ENCODE results near the gene SRL. TPM values are rescaled to one million over a fixed set of nuclear protein-coding genes. Genes with fewer than 3 reads are reported as not detected.

The SRL gene
- total and polyA plus RNA-seq, 2 experiments from 2014 or later, result 1.1 TPM; not detected in 1

GRCh38 chr16:4220358-4220757, 21.5 kb downstream of the SRL start:
- no peak overlapping the region for H2AFZ ChIP-seq
- no peak overlapping the region for H3K4me2 ChIP-seq
- no peaks in the 10 kb centered on the region for H3K9me3 ChIP-seq (ENCODE audit: low read depth)
- H3K36me3 ChIP-seq (replicated peaks; ENCODE audit: insufficient read depth, low read depth), result no peaks in the 10 kb centered on the region
- H3K4me3 ChIP-seq, result no peak overlapping the region
- peaks cover 27% of the 10 kb centered on the region for H3K4me1 ChIP-seq (ENCODE audit: insufficient read depth)
- no peaks in the 10 kb centered on the region for H4K20me1 ChIP-seq (ENCODE audit: insufficient read depth, poor library complexity, severe bottlenecking)
- DNase-seq (ENCODE audit: low spot score), result no peak
- H3K79me2 ChIP-seq, result no peaks in the 10 kb centered on the region
- TF ChIP-seq CTCF (IDR thresholded peaks at IDR 0.05; ENCODE audit: poor library complexity), result no peak
- no peak for TF ChIP-seq EZH2 (IDR thresholded peaks at IDR 0.05; ENCODE audit: borderline replicate concordance)
- TF ChIP-seq EZH2phosphoT487 (IDR thresholded peaks at IDR 0.05; ENCODE audit: low read depth, severe bottlenecking, unreplicated experiment), result no peak
- no peaks in the 10 kb centered on the region for H3K9me2 ChIP-seq (replicated peaks; ENCODE audit: insufficient read depth)
- no peaks in the 10 kb centered on the region for H3K27me3 ChIP-seq
- no peak overlapping the region for H3K27ac ChIP-seq
- WGBS (ENCODE audit: low lambda C conversion rate, missing lambda C conversion rate), result 78% methylated on average over 5 of the region's 5 CpGs

- Histone ChIP-seq H3K27ac (peak overlapping the region; percentile 76), H2AFZ (no peak overlapping the region)
Observed at GRCh38 chr16:4218202-4218601, 23.7 kb downstream of the SRL start.

GRCh38 chr16:4217204-4218131, 24.4 kb downstream of the SRL start:
- Histone ChIP-seq H2AFZ (no peak overlapping the region), H3K4me2 (peak overlapping the region; percentile 60), H3K9me3 (ENCODE audit: low read depth) (no peaks in the 10 kb centered on the region)

More at GRCh38 chr16:4218202-4218601, 23.7 kb downstream of the SRL start:
- H3K9me2 ChIP-seq (replicated peaks; ENCODE audit: insufficient read depth), result no peaks in the 10 kb centered on the region
- H3K27me3 ChIP-seq, result no peaks in the 10 kb centered on the region
- TF ChIP-seq EZH2phosphoT487 (IDR thresholded peaks at IDR 0.05; ENCODE audit: low read depth, severe bottlenecking, unreplicated experiment), result no peak
- no peaks in the 10 kb centered on the region for H3K79me2 ChIP-seq
- no peaks in the 10 kb centered on the region for H3K36me3 ChIP-seq (replicated peaks; ENCODE audit: insufficient read depth, low read depth)
- peaks cover 36% of the 10 kb centered on the region for H3K4me1 ChIP-seq (ENCODE audit: insufficient read depth)
- peak overlapping the region; percentile 60 for H3K4me2 ChIP-seq
- H3K9me3 ChIP-seq (ENCODE audit: low read depth), result no peaks in the 10 kb centered on the region
- WGBS (ENCODE audit: low lambda C conversion rate, missing lambda C conversion rate), result 67% methylated on average over 14 of the region's 14 CpGs
- no peaks in the 10 kb centered on the region for H4K20me1 ChIP-seq (ENCODE audit: insufficient read depth, poor library complexity, severe bottlenecking)
- DNase-seq (ENCODE audit: low spot score), result no peak
- no peak overlapping the region for H3K4me3 ChIP-seq

More at GRCh38 chr16:4217204-4218131, 24.4 kb downstream of the SRL start:
- peaks cover 42% of the 10 kb centered on the region for H3K4me1 ChIP-seq (ENCODE audit: insufficient read depth)
- peak; percentile 76 for DNase-seq (ENCODE audit: low spot score)
- WGBS (ENCODE audit: low lambda C conversion rate, missing lambda C conversion rate), result 35% methylated on average over 20 of the region's 20 CpGs
- H3K4me3 ChIP-seq, result no peak overlapping the region
- TF ChIP-seq CTCF (IDR thresholded peaks at IDR 0.05; ENCODE audit: poor library complexity) (no peak), EZH2phosphoT487 (IDR thresholded peaks at IDR 0.05; ENCODE audit: low read depth, severe bottlenecking, unreplicated experiment) (no peak), EZH2 (IDR thresholded peaks at IDR 0.05; ENCODE audit: borderline replicate concordance) (no peak)
- no peaks in the 10 kb centered on the region for H3K27me3 ChIP-seq
- no peaks in the 10 kb centered on the region for H3K79me2 ChIP-seq
- no peaks in the 10 kb centered on the region for H3K36me3 ChIP-seq (replicated peaks; ENCODE audit: insufficient read depth, low read depth)
- no peaks in the 10 kb centered on the region for H3K9me2 ChIP-seq (replicated peaks; ENCODE audit: insufficient read depth)
- H3K27ac ChIP-seq, result peak overlapping the region; percentile 76
- H4K20me1 ChIP-seq (ENCODE audit: insufficient read depth, poor library complexity, severe bottlenecking), result no peaks in the 10 kb centered on the region

Data from hepatocyte (in vitro differentiated cells).